Esophagus muscularis mucosa (tissue), 4 donors: ENCODE results near the gene TP53. TPM values are rescaled to one million over a fixed set of nuclear protein-coding genes. Genes with fewer than 3 reads are reported as not detected.

ENCODE experiments used
- DNase-seq: peaks from one replicate; pipeline ENCODE4 v3.0.0-alpha.2; 2017; ENCODE audit errors: extremely low spot score
- H3K27ac ChIP-seq, 4 donors: fragments of 200-600 bp; sonication (generic); replicated peaks in 1 of 4; 1 replicate in 3 of 4; 2 replicates in 1 of 4; pipeline ENCODE4 v1.5.1; 2016 to 2019; ENCODE audit warnings: mild to moderate bottlenecking in 1 of 4
- H3K27me3 ChIP-seq, 4 donors: fragments of 200-600 bp; sonication (generic); one replicate each; pipeline versions ENCODE4 v1.5.1 to v1.6.0; 2016 to 2019
- H3K36me3 ChIP-seq, 4 donors: fragments of 200-600 bp; sonication (generic); one replicate each; pipeline ENCODE4 v1.5.1; 2016 to 2019
- H3K4me1 ChIP-seq, 4 donors: fragments of 200-600 bp; sonication (generic); one replicate each; pipeline ENCODE4 v1.5.1; 2016 to 2019
- H3K4me3 ChIP-seq, 4 donors: fragments of 200-600 bp; sonication (generic); 1 replicate in 2 of 4; 2 replicates in 2 of 4; pipeline ENCODE4 v1.5.1; 2016 to 2019; ENCODE audit warnings: mild to moderate bottlenecking in 4 of 4, moderate library complexity in 1 of 4
- H3K9me3 ChIP-seq, 4 donors: fragments of 200-600 bp; sonication (generic); 1 replicate in 3 of 4; 2 replicates in 1 of 4; pipeline ENCODE4 v1.5.1; 2016 to 2019
- EP300 ChIP-seq: sonication (generic); formaldehyde crosslinking; IDR thresholded peaks from one replicate; pipeline ENCODE4 v1.6.1; 2017; ENCODE audit warnings: antibody characterized with exemption
- POLR2A ChIP-seq: fragments of 450-650 bp; IDR thresholded peaks from one replicate; pipeline ENCODE4 v1.6.1; 2017; ENCODE audit warnings: antibody characterized with exemption, moderate library complexity, mild to moderate bottlenecking, low read depth
- POLR2AphosphoS5 ChIP-seq, 2 donors: sonication (generic); formaldehyde crosslinking; IDR thresholded peaks; one replicate each; pipeline ENCODE4 v1.6.1; 2017; ENCODE audit warnings: antibody characterized with exemption in 2 of 2
- WGBS: methylation state at CpG from one replicate; pipeline ENCODE4 v1.1.5; 2018; 5-methylcytosine and 5-hydroxymethylcytosine counted together
- intact Hi-C: fragments of 100-400 bp; cut with DNase I; formaldehyde crosslinking; loops from one replicate; pipeline ENCODE4 v1.15.1; 2023
- total RNA-seq, 4 donors: library from RNA; depleted of rRNA; stranded (reverse); fragments of >200 nt; gene quantifications; one replicate each; pipeline versions ENCODE4 v1.1.0 to v1.2.1, GENCODE V29; 2016
- TF ChIP-seq, protein P1 (sequence below), 3 experiments: fragments of 200-600 bp in 2 of 3; fragments of 450-650 bp in 1 of 3; sonication (generic) in 2 of 3; IDR thresholded peaks; one replicate each; pipeline ENCODE4 v1.5.1; 2017 to 2019; ENCODE audit warnings: antibody characterized with exemption in 3 of 3, mild to moderate bottlenecking in 2 of 3, moderate library complexity in 1 of 3

TP53 gene
- total RNA-seq, 4 donors from 2014 or later: 14.9 to 18.3 (median 16.1) TPM

DNA sequence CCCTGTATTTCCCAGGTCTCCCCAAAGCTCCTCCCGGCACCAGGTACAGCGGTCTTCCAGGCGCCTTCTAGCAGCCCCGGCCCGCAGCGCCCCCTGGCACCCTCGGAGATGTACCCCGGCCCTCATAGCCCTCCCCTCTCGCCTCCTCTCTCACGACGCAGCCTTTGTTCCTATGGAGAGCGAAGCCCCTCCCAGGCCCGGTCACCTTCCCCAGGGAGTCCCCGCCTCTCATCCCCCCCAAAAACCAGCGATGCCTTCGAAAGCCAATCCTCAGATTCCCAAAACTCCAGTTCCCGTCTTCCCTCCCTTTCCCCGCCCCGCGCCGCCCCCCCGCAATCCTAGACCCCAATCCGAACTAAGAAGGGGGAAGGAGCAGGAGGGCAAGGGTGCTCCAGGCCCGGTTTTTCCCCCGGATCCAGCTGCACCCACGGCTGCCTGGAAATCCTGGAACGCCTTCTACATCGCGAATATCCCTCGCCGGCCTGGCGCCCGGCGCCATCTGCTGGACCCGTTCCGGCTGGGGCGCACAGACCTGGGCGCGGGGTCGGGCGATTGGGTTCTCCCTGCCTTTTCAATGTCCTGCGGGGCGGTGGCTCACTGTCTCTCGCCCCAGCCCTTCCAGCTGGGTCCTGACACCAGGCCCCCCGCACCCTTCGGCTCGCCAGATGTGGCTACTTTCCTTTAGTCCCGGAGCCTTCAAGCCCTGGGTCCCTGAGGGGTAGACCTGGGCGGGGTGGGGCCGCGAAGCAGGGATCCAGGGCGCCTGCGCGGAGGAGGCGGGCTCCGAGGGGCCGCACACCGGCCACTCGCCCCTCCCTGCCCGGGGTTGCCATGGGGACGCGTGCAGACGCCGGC is 29.8 kb upstream of the TP53 start, which contains the start of gene DNAH2:
Gene DNAH2, plus strand, starts transcription at position 844 of the 855 bp plus-strand sequence. CDS start 1,991 bp downstream, outside the sequence.
- peak within 1 kb of the TSS; percentile 56 to 79 (median 66) for H3K4me3 ChIP-seq

DNA sequence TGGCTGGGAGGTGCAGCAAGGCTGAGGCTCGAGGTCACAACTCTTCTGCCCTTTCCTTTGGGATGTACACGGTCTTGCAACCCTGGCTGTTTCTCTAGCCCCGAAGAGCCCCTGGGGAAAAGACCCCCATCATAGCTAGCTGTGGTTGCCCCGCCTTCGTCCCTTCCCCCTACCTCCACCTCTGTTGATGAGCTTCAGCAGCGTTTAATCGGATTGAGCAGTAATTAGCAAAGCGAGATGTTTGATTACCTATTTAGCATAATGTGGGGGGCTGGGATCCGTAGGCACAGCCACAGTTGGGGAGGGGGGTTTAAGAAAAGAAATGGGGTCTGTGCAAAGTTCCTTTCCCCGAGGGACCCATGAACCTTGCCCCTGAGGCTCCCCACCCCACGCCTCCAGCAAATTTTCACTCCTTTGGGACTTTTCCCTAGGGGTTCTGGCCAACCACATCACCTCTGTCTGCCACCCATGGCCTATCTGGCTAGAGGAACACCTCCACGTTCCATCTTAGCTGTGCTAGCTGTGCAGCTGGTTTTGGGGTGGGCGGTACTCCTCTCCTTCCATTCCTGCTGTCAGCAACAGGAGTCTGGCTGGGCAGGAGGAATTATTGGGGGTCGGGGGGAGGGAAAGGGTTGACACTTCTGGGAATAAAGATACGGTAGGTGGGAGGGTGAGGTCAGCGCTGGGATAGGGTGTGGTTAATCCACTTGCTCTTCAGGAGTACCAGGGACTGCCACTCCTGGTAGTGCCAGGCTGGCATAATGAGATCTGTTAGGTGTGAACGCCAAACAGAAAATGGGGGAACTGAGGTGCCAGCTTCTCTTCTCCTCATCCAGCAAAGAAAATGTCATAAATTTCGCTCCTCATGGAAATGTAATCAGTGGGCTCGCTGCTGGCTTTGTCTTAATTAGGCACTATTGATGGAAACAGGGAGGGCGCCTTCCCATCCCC is 28.9 kb upstream of the TP53 start:
- no peak for DNase-seq
- H3K4me1 ChIP-seq: peaks cover 18 to 25% (median 21%) of the 10 kb centered on the region in 4 donors
- H3K4me3 ChIP-seq: peak overlapping the region; percentile 56 to 79 (median 66)
- H3K36me3 ChIP-seq: no peaks in the 10 kb centered on the region
- TF ChIP-seq POLR2A (no peak), EP300 (no peak), POLR2AphosphoS5 (IDR thresholded peaks at IDR 0.05) (no peak)
- TF ChIP-seq, protein P1, sequence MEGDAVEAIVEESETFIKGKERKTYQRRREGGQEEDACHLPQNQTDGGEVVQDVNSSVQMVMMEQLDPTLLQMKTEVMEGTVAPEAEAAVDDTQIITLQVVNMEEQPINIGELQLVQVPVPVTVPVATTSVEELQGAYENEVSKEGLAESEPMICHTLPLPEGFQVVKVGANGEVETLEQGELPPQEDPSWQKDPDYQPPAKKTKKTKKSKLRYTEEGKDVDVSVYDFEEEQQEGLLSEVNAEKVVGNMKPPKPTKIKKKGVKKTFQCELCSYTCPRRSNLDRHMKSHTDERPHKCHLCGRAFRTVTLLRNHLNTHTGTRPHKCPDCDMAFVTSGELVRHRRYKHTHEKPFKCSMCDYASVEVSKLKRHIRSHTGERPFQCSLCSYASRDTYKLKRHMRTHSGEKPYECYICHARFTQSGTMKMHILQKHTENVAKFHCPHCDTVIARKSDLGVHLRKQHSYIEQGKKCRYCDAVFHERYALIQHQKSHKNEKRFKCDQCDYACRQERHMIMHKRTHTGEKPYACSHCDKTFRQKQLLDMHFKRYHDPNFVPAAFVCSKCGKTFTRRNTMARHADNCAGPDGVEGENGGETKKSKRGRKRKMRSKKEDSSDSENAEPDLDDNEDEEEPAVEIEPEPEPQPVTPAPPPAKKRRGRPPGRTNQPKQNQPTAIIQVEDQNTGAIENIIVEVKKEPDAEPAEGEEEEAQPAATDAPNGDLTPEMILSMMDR (IDR thresholded peaks at IDR 0.05): no peak
- intact Hi-C loops: no loop called here
- 42% methylated on average over 20 of the region's 20 CpGs for WGBS
- H3K9me3 ChIP-seq: no peaks in the 10 kb centered on the region
- peaks cover 0 to 54% (median 25%) of the 10 kb centered on the region in 4 donors for H3K27me3 ChIP-seq
- H3K27ac ChIP-seq: peak overlapping the region; percentile 58 to 75 (median 64)

More for the DNA sequence above, 29.8 kb upstream of the TP53 start, which contains the start of gene DNAH2:
- Histone ChIP-seq H3K9me3 (no peaks in the 10 kb centered on the region), H3K36me3 (no peaks in the 10 kb centered on the region), H3K27ac (peak within 1 kb of the TSS; percentile 58 to 75 (median 64)), H3K27me3 (peaks cover 0 to 47% (median 18%) of the 10 kb centered on the region in 4 donors), H3K4me1 (peaks cover 18 to 25% (median 21%) of the 10 kb centered on the region in 4 donors)
- TF ChIP-seq, protein P1 (IDR thresholded peaks at IDR 0.05): peak; percentile 42 to 55 (median 45)
- TF ChIP-seq POLR2AphosphoS5 (IDR thresholded peaks at IDR 0.05) (peak; percentile 35 to 46), POLR2A (no peak)
- DNase-seq: no peak
- intact Hi-C loops: no loop called here
- 1% methylated on average over 52 of the region's 64 CpGs for WGBS

DNA sequence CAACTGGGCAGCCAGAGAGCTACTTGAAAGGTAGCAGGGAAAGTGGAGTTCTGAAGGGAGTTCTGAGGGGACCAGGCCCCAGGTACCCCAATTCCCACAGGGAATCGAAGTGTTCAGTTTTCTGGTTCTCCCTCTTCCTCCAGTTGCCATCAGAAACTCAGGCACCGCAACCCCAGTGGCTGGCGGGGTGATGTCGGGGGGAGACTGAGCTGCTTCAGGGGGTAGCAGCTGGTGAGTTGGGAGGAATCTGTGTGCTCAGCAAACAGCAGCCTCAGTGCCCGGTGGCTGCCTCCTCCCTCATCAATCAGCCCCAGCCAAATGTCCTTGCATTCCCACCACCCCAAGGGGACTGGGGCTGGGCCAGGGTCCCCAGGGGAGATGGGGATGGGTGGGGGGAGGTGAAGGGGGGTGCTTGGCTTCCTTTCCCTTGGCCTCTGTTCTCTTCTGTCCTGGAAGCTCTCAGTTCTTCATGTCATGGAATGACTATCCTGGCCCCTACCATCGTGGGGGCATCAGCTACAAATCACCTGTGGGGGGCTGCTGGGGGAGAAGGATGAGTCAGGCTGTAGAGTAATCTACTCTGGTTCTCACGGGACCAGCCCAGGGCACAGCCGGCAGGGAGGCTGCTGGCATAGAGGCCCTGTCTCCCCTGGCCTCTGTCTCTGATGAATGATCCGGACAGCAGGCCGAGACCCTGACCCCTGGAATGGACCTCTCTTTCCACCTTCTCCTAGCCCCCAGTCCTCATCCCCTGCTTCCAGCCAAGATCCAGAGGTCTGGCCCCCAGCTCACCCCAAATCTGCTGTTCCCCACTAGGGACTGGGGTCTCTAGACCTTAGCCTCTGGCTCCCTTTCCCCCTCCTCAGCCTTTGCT is 27.7 kb upstream of the TP53 start:
- TF ChIP-seq, protein P1 (IDR thresholded peaks at IDR 0.05): no peak
- no peak for TF ChIP-seq POLR2AphosphoS5 (IDR thresholded peaks at IDR 0.05)
- TF ChIP-seq POLR2A: no peak
- TF ChIP-seq EP300: no peak
- Histone ChIP-seq H3K4me3 (no peak overlapping the region), H3K36me3 (no peaks in the 10 kb centered on the region), H3K27ac (no peak overlapping the region), H3K4me1 (peaks cover 18 to 25% (median 21%) of the 10 kb centered on the region in 4 donors), H3K9me3 (no peaks in the 10 kb centered on the region), H3K27me3 (peaks cover 0 to 66% (median 26%) of the 10 kb centered on the region in 4 donors)
- WGBS: 77% methylated on average over 10 of the region's 10 CpGs
- intact Hi-C loops: no loop called here
- DNase-seq: no peak

DNA sequence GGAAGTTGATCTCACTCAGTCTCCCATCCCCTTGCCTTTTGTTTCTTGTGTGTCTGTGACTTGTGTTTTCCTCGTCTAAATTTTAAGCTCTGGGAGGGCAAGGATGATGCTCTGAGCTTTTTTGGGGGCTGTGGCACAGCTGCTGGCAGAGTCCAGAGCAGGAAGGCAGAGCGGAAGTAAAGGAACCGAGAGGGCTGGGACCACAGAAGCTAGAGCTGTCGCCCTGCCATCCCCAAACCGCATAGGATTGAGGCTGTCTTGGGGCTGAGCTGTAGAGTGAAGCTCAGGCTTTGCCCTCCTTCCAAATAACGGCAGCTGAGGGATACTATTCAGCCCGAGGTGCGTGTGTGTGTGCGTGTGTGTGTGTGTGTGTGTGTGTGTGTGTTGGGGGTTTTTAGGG is 26.5 kb upstream of the TP53 start:
- H3K9me3 ChIP-seq: no peaks in the 10 kb centered on the region
- H3K4me3 ChIP-seq: no peak overlapping the region
- intact Hi-C loops: no loop called here
- no peaks in the 10 kb centered on the region for H3K36me3 ChIP-seq
- DNase-seq: no peak
- TF ChIP-seq, protein P1 (IDR thresholded peaks at IDR 0.05): no peak
- no peak for TF ChIP-seq EP300
- no peak for TF ChIP-seq POLR2A
- TF ChIP-seq POLR2AphosphoS5 (IDR thresholded peaks at IDR 0.05): no peak
- H3K27me3 ChIP-seq: peaks cover 0 to 78% (median 26%) of the 10 kb centered on the region in 4 donors
- 34% methylated on average over 9 of the region's 9 CpGs for WGBS
- no peak overlapping the region for H3K27ac ChIP-seq
- peaks cover 18 to 25% (median 21%) of the 10 kb centered on the region in 4 donors for H3K4me1 ChIP-seq
